Vagina (tissue), 2 donors: ENCODE measurements around the gene ZMIZ1.

Experiments used
- POLR2A ChIP-seq, 2 donors: fragments of 450-650 bp; IDR thresholded peaks; one replicate each; pipeline ENCODE4 v1.6.1; 2017; ENCODE audit warnings: antibody characterized with exemption in 2 of 2, mild to moderate bottlenecking in 2 of 2, moderate library complexity in 2 of 2
- POLR2AphosphoS5 ChIP-seq, 2 donors: sonication (generic); formaldehyde crosslinking; IDR thresholded peaks; one replicate each; pipeline ENCODE4 v1.9.0; 2017; ENCODE audit warnings: antibody characterized with exemption in 2 of 2, mild to moderate bottlenecking in 2 of 2, low read depth in 1 of 2; ENCODE audit not compliant: insufficient read depth in 1 of 2
- TF ChIP-seq, protein P1 (sequence below), 3 experiments: fragments of 450-650 bp in 2 of 3; fragments of 200-600 bp in 1 of 3; sonication (generic) in 1 of 3; IDR thresholded peaks; one replicate each; pipeline ENCODE4 v1.5.1; 2017 to 2019; ENCODE audit warnings: antibody characterized with exemption in 3 of 3, mild to moderate bottlenecking in 2 of 3, moderate library complexity in 2 of 3

DNA sequence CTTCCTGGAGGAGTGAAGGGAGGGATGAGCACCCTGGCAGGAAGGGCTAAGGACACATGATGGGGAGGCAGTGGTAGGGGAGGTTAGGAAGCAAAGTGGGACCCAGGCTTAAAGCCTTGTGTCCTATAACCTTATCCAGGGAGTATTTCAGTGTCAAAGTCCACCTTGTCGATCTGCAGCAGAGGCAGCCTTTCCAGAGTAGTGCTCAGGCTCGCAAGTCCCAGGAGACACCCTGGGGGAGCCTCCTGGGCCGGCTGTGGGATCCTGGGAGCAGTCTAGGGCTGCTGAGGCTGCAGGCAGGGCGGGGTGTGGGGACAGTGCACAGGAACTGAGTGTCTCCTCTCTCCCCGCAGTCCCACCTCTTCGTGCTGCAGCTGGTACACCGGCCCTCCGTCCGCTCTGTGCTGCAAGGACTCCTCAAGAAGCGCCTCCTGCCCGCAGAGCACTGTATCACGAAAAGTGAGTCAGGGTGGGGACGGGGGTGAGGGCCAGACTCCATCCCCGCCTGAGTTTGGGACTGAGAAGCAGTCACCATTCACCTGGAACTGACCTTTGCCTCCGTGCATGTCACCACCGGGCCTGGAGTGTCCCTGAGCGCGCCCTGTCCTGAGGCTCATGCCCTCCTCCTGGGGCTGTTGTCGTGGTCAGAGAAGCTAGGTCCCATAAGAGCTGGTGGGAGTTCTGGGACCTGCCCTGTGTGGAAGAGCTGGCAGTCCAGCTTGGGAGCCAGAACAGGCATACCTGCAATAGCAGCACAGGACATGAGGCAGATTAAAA lies 233.2 kb downstream of the ZMIZ1 start:
- TF ChIP-seq, protein P1, sequence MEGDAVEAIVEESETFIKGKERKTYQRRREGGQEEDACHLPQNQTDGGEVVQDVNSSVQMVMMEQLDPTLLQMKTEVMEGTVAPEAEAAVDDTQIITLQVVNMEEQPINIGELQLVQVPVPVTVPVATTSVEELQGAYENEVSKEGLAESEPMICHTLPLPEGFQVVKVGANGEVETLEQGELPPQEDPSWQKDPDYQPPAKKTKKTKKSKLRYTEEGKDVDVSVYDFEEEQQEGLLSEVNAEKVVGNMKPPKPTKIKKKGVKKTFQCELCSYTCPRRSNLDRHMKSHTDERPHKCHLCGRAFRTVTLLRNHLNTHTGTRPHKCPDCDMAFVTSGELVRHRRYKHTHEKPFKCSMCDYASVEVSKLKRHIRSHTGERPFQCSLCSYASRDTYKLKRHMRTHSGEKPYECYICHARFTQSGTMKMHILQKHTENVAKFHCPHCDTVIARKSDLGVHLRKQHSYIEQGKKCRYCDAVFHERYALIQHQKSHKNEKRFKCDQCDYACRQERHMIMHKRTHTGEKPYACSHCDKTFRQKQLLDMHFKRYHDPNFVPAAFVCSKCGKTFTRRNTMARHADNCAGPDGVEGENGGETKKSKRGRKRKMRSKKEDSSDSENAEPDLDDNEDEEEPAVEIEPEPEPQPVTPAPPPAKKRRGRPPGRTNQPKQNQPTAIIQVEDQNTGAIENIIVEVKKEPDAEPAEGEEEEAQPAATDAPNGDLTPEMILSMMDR (IDR thresholded peaks at IDR 0.05), result no peak
- no peak for TF ChIP-seq POLR2A (IDR thresholded peaks at IDR 0.05)
- no peak for TF ChIP-seq POLR2AphosphoS5 (IDR thresholded peaks at IDR 0.05; ENCODE audit: insufficient read depth in 1 of 2, low read depth in 1 of 2)
